Measurements from ENCODE around the gene RPGRIP1L. TPM values are rescaled to one million over a fixed set of nuclear protein-coding genes. Genes with fewer than 3 reads are reported as not detected.

Gene RPGRIP1L
- total RNA-seq, 1 experiment from 2014 or later = 10.3 TPM

DNA sequence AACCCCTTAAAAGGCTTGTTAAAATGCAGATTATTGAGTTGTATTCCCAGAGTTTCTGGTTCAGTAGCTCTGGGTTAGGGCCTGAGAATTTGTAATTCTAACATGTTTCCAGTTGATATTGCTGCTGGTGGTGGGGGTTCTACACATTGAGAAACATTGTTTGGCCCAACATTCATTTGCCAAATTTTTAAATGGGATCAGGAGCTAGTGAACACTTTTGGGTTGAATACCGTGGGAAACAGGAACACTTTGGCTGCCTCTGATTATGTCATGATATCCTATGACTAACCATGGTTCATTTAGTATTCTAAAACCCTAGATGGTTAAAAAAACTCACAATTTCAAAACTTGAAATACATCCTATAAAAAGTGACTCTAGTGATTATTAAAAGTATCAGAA lies 89.3 kb downstream of the RPGRIP1L start:
- Histone ChIP-seq H3K36me3 (ENCODE audit: control insufficient read depth in 1 of 2, insufficient read depth in 2 of 2, low read length in 2 of 2) (no peaks in the 10 kb centered on the region), H3K27me3 (ENCODE audit: insufficient read depth, low read length) (no peaks in the 10 kb centered on the region), H3K4me3 (replicated peaks in 1 of 2; ENCODE audit: low read depth in 1 of 2, low read length in 2 of 2) (no peak overlapping the region), H3K4me1 (ENCODE audit: control insufficient read depth in 1 of 2, insufficient read depth in 2 of 2, low read length in 2 of 2) (no peaks in the 10 kb centered on the region), H2AFZ (ENCODE audit: low read depth, low read length, poor library complexity, severe bottlenecking) (no peak overlapping the region), H4K20me1 (ENCODE audit: insufficient read depth) (no peaks in the 10 kb centered on the region), H3K79me2 (ENCODE audit: insufficient read depth, low read length) (no peaks in the 10 kb centered on the region), H3K9me2 (ENCODE audit: insufficient read depth) (no peaks in the 10 kb centered on the region), H3K4me2 (ENCODE audit: low read length) (no peak overlapping the region), H3K9ac (ENCODE audit: low read length) (no peak overlapping the region), H3K27ac (ENCODE audit: low read depth, low read length) (no peak overlapping the region), H3K9me3 (ENCODE audit: control insufficient read depth in 1 of 2, insufficient read depth in 1 of 2, low read depth in 1 of 2, low read length in 2 of 2) (no peaks in the 10 kb centered on the region)
- intact Hi-C loops (cut with micrococcal nuclease) = no loop called here
- CTCF ChIA-PET = no interaction called here
- RAD21 ChIA-PET (ENCODE audit: low non-redundant PET in 1 of 2, low total read pairs in 2 of 2, uncharacterized antibody in 2 of 2, unreplicated experiment in 2 of 2) = no interaction called here
- TF ChIP-seq JUND (IDR thresholded peaks at IDR 0.05) = no peak
- TF ChIP-seq CEBPB (IDR thresholded peaks at IDR 0.05; ENCODE audit: low read depth) = no peak
- TF ChIP-seq FOSL1 (IDR thresholded peaks at IDR 0.05; ENCODE audit: low read depth) = no peak
- TF ChIP-seq CBX3 (IDR thresholded peaks at IDR 0.05; ENCODE audit: low read depth) = no peak
- TF ChIP-seq EZH2 (IDR thresholded peaks at IDR 0.05) = no peak
- no peak for TF ChIP-seq ZNF274 (IDR thresholded peaks at IDR 0.05; ENCODE audit: low read depth, low read length)
- TF ChIP-seq, protein P1, sequence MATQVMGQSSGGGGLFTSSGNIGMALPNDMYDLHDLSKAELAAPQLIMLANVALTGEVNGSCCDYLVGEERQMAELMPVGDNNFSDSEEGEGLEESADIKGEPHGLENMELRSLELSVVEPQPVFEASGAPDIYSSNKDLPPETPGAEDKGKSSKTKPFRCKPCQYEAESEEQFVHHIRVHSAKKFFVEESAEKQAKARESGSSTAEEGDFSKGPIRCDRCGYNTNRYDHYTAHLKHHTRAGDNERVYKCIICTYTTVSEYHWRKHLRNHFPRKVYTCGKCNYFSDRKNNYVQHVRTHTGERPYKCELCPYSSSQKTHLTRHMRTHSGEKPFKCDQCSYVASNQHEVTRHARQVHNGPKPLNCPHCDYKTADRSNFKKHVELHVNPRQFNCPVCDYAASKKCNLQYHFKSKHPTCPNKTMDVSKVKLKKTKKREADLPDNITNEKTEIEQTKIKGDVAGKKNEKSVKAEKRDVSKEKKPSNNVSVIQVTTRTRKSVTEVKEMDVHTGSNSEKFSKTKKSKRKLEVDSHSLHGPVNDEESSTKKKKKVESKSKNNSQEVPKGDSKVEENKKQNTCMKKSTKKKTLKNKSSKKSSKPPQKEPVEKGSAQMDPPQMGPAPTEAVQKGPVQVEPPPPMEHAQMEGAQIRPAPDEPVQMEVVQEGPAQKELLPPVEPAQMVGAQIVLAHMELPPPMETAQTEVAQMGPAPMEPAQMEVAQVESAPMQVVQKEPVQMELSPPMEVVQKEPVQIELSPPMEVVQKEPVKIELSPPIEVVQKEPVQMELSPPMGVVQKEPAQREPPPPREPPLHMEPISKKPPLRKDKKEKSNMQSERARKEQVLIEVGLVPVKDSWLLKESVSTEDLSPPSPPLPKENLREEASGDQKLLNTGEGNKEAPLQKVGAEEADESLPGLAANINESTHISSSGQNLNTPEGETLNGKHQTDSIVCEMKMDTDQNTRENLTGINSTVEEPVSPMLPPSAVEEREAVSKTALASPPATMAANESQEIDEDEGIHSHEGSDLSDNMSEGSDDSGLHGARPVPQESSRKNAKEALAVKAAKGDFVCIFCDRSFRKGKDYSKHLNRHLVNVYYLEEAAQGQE (IDR thresholded peaks at IDR 0.05; ENCODE audit: low read depth) = no peak
- TF ChIP-seq SIN3A (IDR thresholded peaks at IDR 0.05; ENCODE audit: low read depth) = no peak
- POLR2A ChIA-PET = no interaction called here
- no peak for DNase-seq (ENCODE audit: low read depth, low spot score)
- BruUV-seq (replicated peaks) = no TSS peak
- ATAC-seq = no peak

DNA sequence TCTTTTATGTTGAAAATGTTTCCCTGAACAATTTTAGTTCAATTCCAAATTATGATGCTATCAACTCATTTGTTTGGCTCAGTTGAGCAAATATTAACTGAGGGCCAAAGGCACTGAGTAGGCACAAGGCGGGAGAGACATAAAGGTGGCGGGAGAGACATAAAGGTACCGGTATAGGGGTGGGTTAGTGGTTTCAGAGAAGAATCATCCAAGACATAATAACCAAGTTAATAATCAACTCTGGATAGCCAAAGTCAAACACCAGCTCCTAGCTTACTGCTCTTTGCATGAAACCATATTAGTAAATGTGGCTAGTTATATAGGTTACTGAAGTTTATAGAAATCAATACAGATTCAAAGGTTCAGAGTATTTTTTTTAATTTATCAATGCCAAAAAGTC lies 91.7 kb downstream of the RPGRIP1L start:
- H3K79me2 ChIP-seq (ENCODE audit: insufficient read depth, low read length) = no peaks in the 10 kb centered on the region
- H3K27me3 ChIP-seq (ENCODE audit: insufficient read depth, low read length) = no peaks in the 10 kb centered on the region
- ChIA-PET RAD21 (ENCODE audit: low non-redundant PET in 1 of 2, low total read pairs in 2 of 2, uncharacterized antibody in 2 of 2, unreplicated experiment in 2 of 2) (no interaction called here), CTCF (no interaction called here), POLR2A (no interaction called here)
- no peak overlapping the region for H2AFZ ChIP-seq (ENCODE audit: low read depth, low read length, poor library complexity, severe bottlenecking)
- H3K4me2 ChIP-seq (ENCODE audit: low read length) = no peak overlapping the region
- no peaks in the 10 kb centered on the region for H4K20me1 ChIP-seq (ENCODE audit: insufficient read depth)
- no peak overlapping the region for H3K27ac ChIP-seq (ENCODE audit: low read depth, low read length)
- TF ChIP-seq POLR2A (IDR thresholded peaks at IDR 0.05; ENCODE audit: borderline replicate concordance, extremely low read depth, insufficient read depth, insufficient read length) (no peak), POLR2AphosphoS5 (IDR thresholded peaks at IDR 0.05; ENCODE audit: low read depth, low read length) (no peak), TCF7L2 (IDR thresholded peaks at IDR 0.05; ENCODE audit: borderline replicate concordance, extremely low read depth, insufficient read depth, insufficient read length) (no peak), CBX3 (IDR thresholded peaks at IDR 0.05; ENCODE audit: low read depth) (no peak), SIN3A (IDR thresholded peaks at IDR 0.05; ENCODE audit: low read depth) (no peak), SRF (IDR thresholded peaks at IDR 0.05; ENCODE audit: low read depth) (no peak)
- TF ChIP-seq, protein P1 (IDR thresholded peaks at IDR 0.05; ENCODE audit: low read depth) = no peak
- no peak overlapping the region for H3K9ac ChIP-seq (ENCODE audit: low read length)
- BruUV-seq (replicated peaks) = no TSS peak
- intact Hi-C loops (cut with micrococcal nuclease) = no loop called here
- no peaks in the 10 kb centered on the region for H3K9me3 ChIP-seq (ENCODE audit: control insufficient read depth in 1 of 2, insufficient read depth in 1 of 2, low read depth in 1 of 2, low read length in 2 of 2)
- H3K9me2 ChIP-seq (ENCODE audit: insufficient read depth) = no peaks in the 10 kb centered on the region
- H3K36me3 ChIP-seq (ENCODE audit: control insufficient read depth in 1 of 2, insufficient read depth in 2 of 2, low read length in 2 of 2) = no peaks in the 10 kb centered on the region
- no peak overlapping the region for H3K4me3 ChIP-seq (replicated peaks in 1 of 2; ENCODE audit: low read depth in 1 of 2, low read length in 2 of 2)
- no peaks in the 10 kb centered on the region for H3K4me1 ChIP-seq (ENCODE audit: control insufficient read depth in 1 of 2, insufficient read depth in 2 of 2, low read length in 2 of 2)
- ATAC-seq (no peak), DNase-seq (ENCODE audit: low read depth, low spot score) (no peak)

Measured in HCT116 (cell line).